Body of pancreas (tissue), 4 donors: ENCODE results near the gene DYNLT3. TPM values are rescaled to one million over a fixed set of nuclear protein-coding genes. Genes with fewer than 3 reads are reported as not detected.

ENCODE experiments used
- ATAC-seq: fragments of 150-250 bp; one replicate; pipeline ENCODE4 v1.9.1; 2016
- DNase-seq, 4 donors: peaks; one replicate each; pipeline ENCODE4 v3.0.0-alpha.2; 2019
- H3K27ac ChIP-seq, 4 donors: fragments of 200-600 bp; sonication (generic); 1 replicate in 3 of 4; 2 replicates in 1 of 4; pipeline versions ENCODE4 v1.5.1 to v1.6.1; 2016 to 2019; ENCODE audit warnings: mild to moderate bottlenecking in 1 of 4, mixed read lengths in 1 of 4, moderate library complexity in 1 of 4
- H3K27me3 ChIP-seq, 2 donors: fragments of 200-600 bp; sonication (generic); one replicate each; pipeline ENCODE4 v1.6.0; 2016; ENCODE audit warnings: mild to moderate bottlenecking in 1 of 2
- H3K36me3 ChIP-seq, 2 donors: fragments of 200-600 bp; sonication (generic); replicated peaks in 1 of 2; 2 replicates each; pipeline ENCODE4 v1.5.1; 2016; ENCODE audit warnings: low read depth in 2 of 2; ENCODE audit not compliant: insufficient read depth in 1 of 2
- H3K4me1 ChIP-seq: fragments of 200-600 bp; sonication (generic); one replicate; pipeline ENCODE4 v1.6.0; 2016
- H3K4me3 ChIP-seq, 2 donors: fragments of 200-600 bp; sonication (generic); 1 replicate in 1 of 2; 2 replicates in 1 of 2; pipeline ENCODE4 v1.5.1; 2016 to 2019
- H3K9me3 ChIP-seq, 3 donors: fragments of 200-600 bp; sonication (generic); 1 replicate in 2 of 3; 2 replicates in 1 of 3; pipeline ENCODE4 v1.5.1; 2016
- POLR2A ChIP-seq, 3 donors: fragments of 450-650 bp; IDR thresholded peaks; one replicate each; pipeline ENCODE4 v1.6.1; 2016; ENCODE audit warnings: antibody characterized with exemption in 3 of 3, mild to moderate bottlenecking in 2 of 3
- WGBS, 2 donors: methylation state at CpG; one replicate each; pipeline ENCODE4 v1.1.5; 2017; 5-methylcytosine and 5-hydroxymethylcytosine counted together
- intact Hi-C: fragments of 100-400 bp; cut with DNase I; formaldehyde crosslinking; loops from one replicate; pipeline ENCODE4 v1.15.1; 2023
- total RNA-seq, 2 donors: library from RNA; depleted of rRNA; stranded (reverse); fragments of >200 nt; gene quantifications; one replicate each; pipeline ENCODE4 v1.1.0, GENCODE V29; 2016
- TF ChIP-seq, protein P1 (sequence below), 7 experiments: fragments of 450-650 bp in 4 of 7; fragments of 200-600 bp in 3 of 7; sonication (generic) in 3 of 7; IDR thresholded peaks; one replicate each; pipeline ENCODE4 v1.5.1; 2016 to 2019; ENCODE audit warnings: antibody characterized with exemption in 7 of 7

Gene DYNLT3
- total RNA-seq, 2 donors from 2014 or later, result 6.3 to 27.0 TPM

DNA sequence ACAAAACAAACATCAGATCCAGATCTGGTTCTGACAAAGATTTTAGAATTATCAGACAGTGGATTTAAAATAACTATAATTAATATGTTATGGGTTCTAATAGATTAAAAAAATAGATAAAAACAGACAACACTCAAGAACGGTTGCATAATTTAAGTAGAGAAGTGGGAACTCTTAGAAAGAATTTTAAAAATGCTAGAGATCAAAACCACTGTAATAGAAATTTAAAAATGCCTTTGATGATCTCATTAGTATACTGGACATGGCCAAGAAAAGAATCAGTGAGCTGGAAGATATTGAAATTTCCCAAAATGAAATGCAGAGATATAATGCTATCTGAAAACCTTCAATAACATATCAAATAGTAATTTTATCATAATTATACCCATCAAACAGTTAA, 28.3 kb upstream of the DYNLT3 start:
- no peaks in the 10 kb centered on the region for H3K9me3 ChIP-seq
- no peaks in the 10 kb centered on the region for H3K36me3 ChIP-seq
- TF ChIP-seq POLR2A (IDR thresholded peaks at IDR 0.05), result no peak
- TF ChIP-seq, protein P1, sequence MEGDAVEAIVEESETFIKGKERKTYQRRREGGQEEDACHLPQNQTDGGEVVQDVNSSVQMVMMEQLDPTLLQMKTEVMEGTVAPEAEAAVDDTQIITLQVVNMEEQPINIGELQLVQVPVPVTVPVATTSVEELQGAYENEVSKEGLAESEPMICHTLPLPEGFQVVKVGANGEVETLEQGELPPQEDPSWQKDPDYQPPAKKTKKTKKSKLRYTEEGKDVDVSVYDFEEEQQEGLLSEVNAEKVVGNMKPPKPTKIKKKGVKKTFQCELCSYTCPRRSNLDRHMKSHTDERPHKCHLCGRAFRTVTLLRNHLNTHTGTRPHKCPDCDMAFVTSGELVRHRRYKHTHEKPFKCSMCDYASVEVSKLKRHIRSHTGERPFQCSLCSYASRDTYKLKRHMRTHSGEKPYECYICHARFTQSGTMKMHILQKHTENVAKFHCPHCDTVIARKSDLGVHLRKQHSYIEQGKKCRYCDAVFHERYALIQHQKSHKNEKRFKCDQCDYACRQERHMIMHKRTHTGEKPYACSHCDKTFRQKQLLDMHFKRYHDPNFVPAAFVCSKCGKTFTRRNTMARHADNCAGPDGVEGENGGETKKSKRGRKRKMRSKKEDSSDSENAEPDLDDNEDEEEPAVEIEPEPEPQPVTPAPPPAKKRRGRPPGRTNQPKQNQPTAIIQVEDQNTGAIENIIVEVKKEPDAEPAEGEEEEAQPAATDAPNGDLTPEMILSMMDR (IDR thresholded peaks at IDR 0.05), result no peak
- 33 to 46% methylated on average over 1 of the region's 1 CpG for WGBS, 2 donors
- H3K27ac ChIP-seq, result no peak overlapping the region
- no peak overlapping the region for H3K4me3 ChIP-seq
- no peaks in the 10 kb centered on the region for H3K4me1 ChIP-seq
- DNase-seq (no peak), ATAC-seq (no peak)
- intact Hi-C loops, result no loop called here
- no peaks in the 10 kb centered on the region for H3K27me3 ChIP-seq

DNA sequence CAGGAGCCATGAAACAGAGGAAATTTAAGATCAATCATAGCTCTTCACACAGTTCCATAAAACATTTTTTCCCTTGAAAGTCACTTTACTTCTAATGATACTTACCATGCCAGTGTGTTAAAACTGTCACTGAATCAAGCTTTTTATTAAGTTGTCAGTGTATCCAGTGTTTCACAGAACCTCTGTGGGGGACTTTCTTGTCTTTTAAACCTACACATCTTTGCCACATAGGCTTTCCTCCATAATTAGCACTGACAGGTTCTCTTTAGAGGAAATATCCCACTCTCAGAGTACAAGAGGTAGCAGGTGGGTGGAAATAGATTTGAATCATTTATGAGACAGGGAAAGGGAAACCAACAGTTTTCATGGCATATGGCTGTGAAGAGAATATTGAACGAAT, 25.8 kb upstream of the DYNLT3 start:
- Histone ChIP-seq H3K36me3 (no peaks in the 10 kb centered on the region), H3K4me3 (no peak overlapping the region), H3K4me1 (no peaks in the 10 kb centered on the region), H3K9me3 (no peaks in the 10 kb centered on the region), H3K27ac (no peak overlapping the region), H3K27me3 (no peaks in the 10 kb centered on the region)
- no peak for DNase-seq
- no peak for TF ChIP-seq POLR2A (IDR thresholded peaks at IDR 0.05)
- TF ChIP-seq, protein P1 (IDR thresholded peaks at IDR 0.05), result no peak
- intact Hi-C loops, result no loop called here
- no peak for ATAC-seq
- 44 to 50% methylated on average over 1 of the region's 1 CpG for WGBS, 2 donors

DNA sequence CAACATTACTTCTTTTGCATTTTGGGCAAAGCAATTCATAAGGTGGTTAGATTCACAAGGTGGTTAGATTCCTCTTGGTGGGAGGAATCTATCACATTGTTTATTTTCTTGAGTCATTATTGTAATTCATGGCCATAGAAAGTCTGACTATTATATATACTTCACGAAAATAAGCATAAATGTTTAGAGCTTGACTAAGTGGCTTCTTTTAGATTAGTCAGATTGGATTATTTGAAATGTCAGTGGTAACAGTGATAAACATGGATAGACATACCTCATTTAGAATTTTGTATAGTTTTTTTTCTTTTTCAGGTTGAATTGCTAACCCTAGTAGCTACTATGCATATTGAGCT, 24.9 kb upstream of the DYNLT3 start:
- WGBS, 2 donors, result 47 to 67% methylated on average over 1 of the region's 1 CpG

GRCh38 chrX:37871626-37872302, 24.4 kb upstream of the DYNLT3 start:
- H3K27ac ChIP-seq, result no peak overlapping the region
- H3K36me3 ChIP-seq, result no peaks in the 10 kb centered on the region
- intact Hi-C loops, result no loop called here
- H3K4me1 ChIP-seq, result no peaks in the 10 kb centered on the region
- H3K27me3 ChIP-seq, result no peaks in the 10 kb centered on the region
- DNase-seq (peak in 2 of 4 donors; percentile 3 to 42), ATAC-seq (no peak)
- WGBS, 2 donors, result 61 to 68% methylated on average over 4 of the region's 4 CpGs
- TF ChIP-seq, protein P1 (IDR thresholded peaks at IDR 0.05), result no peak
- no peak for TF ChIP-seq POLR2A (IDR thresholded peaks at IDR 0.05)
- H3K9me3 ChIP-seq, result no peaks in the 10 kb centered on the region
- no peak overlapping the region for H3K4me3 ChIP-seq

More for the DNA sequence above, 24.9 kb upstream of the DYNLT3 start:
- no peak for TF ChIP-seq POLR2A (IDR thresholded peaks at IDR 0.05)
- TF ChIP-seq, protein P1 (IDR thresholded peaks at IDR 0.05), result no peak
- Histone ChIP-seq H3K4me1 (no peaks in the 10 kb centered on the region), H3K27me3 (no peaks in the 10 kb centered on the region), H3K9me3 (no peaks in the 10 kb centered on the region), H3K27ac (no peak overlapping the region), H3K36me3 (no peaks in the 10 kb centered on the region), H3K4me3 (no peak overlapping the region)
- ATAC-seq, result no peak
- no peak for DNase-seq
- intact Hi-C loops, result no loop called here

DNA sequence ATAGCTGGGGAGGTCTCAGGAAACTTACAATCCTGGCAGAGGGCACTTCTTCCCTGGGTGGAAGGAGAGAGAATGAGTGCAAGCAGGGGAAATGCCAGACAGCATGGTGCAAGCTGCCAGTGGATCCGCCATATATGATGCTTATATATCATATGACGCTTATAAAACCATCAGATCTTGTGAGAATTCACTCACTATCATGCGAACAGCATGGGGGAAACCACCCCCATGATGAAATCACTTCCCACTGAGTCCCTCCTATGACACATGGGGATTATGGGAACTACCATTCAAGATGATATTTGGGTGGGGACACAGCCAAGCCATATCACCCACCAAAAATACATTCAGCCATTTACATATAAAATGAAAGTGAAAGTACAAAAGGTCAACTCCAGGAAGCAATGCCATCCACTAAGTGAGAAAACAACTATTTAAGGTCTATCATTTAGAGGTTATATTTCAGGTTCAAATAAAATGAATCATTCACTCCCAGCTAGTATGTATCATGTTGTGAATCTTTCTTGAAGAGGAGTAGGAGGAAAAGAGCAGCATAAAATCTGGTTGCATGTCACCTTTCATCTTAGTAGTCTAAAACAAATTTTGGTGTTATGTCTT, 20.3 kb upstream of the DYNLT3 start:
- H3K4me1 ChIP-seq, result no peaks in the 10 kb centered on the region
- H3K27me3 ChIP-seq, result no peaks in the 10 kb centered on the region
- H3K9me3 ChIP-seq, result no peaks in the 10 kb centered on the region
- H3K4me3 ChIP-seq, result no peak overlapping the region
- no peak overlapping the region for H3K27ac ChIP-seq
- H3K36me3 ChIP-seq, result no peaks in the 10 kb centered on the region
- intact Hi-C loops, result no loop called here
- ATAC-seq, result no peak
- 80 to 90% methylated on average over 2 to 3 of the region's 3 CpGs for WGBS, 2 donors
- DNase-seq, result no peak
- no peak for TF ChIP-seq POLR2A (IDR thresholded peaks at IDR 0.05)
- TF ChIP-seq, protein P1 (IDR thresholded peaks at IDR 0.05), result no peak
